H1 (cell line): ENCODE data around the gene KCNC1. TPM values are rescaled to one million over a fixed set of nuclear protein-coding genes. Genes with fewer than 3 reads are reported as not detected.

Source experiments
- CTCF ChIA-PET: fragments of 300-600 bp; sonication (Branson Sonifier 250); formaldehyde crosslinking; loops from one replicate; lab custom pipeline; 2021; ENCODE audit not compliant: partially characterized antibody; lab: Charles Lee
- POLR2A ChIA-PET: fragments of 300-600 bp; sonication (Branson Sonifier 250); formaldehyde crosslinking; loops from one replicate; lab custom pipeline; 2021; ENCODE audit warnings: inconsistent platforms; ENCODE audit not compliant: partially characterized antibody; lab: Charles Lee
- DNase-seq, 2 experiments: peaks; one replicate each; pipeline versions ENCODE4 v3.0.0 to v3.0.0-alpha.2; 2010 to 2022; ENCODE audit warnings: low spot score in 2 of 2, low read depth in 1 of 2, mixed read lengths in 1 of 2
- FAIRE-seq: peaks from 2 replicates; lab custom pipeline; 2011; peaks lifted over from hg19 to GRCh38; lab: Jason Lieb, UNC
- H2AFZ ChIP-seq: 2 replicates; pipeline ENCODE4 v1.8.1; 2012; ENCODE audit warnings: low read length, inconsistent platforms
- H2AK5ac ChIP-seq: 2 replicates; pipeline ENCODE4 v1.6.1; 2013; ENCODE audit warnings: low read depth, low read length
- H2BK120ac ChIP-seq: replicated peaks from 2 replicates; pipeline ENCODE3; 2013; ENCODE audit warnings: low read depth, low read length, inconsistent platforms
- H2BK12ac ChIP-seq: 2 replicates; pipeline ENCODE4 v1.6.1; 2013; ENCODE audit warnings: low read depth, low read length
- H2BK15ac ChIP-seq: 2 replicates; pipeline ENCODE4 v1.6.1; 2013; ENCODE audit warnings: low read length
- H2BK20ac ChIP-seq: 2 replicates; pipeline ENCODE4 v1.6.1; 2013; ENCODE audit warnings: low read length
- H2BK5ac ChIP-seq: 2 replicates; pipeline ENCODE4 v1.6.1; 2013; ENCODE audit warnings: low read depth, low read length
- H3K14ac ChIP-seq: 2 replicates; pipeline ENCODE4 v1.6.1; 2013; ENCODE audit warnings: inconsistent platforms; ENCODE audit not compliant: insufficient read length
- H3K18ac ChIP-seq: 2 replicates; pipeline ENCODE4 v1.6.1; 2013; ENCODE audit warnings: low read length; ENCODE audit errors: extremely low read depth
- H3K23ac ChIP-seq: 2 replicates; pipeline ENCODE4 v1.6.1; 2013; ENCODE audit warnings: inconsistent platforms; ENCODE audit not compliant: insufficient read length
- H3K23me2 ChIP-seq: 2 replicates; pipeline ENCODE4 v1.6.1; 2013; ENCODE audit warnings: low read depth, low read length
- H3K27ac ChIP-seq: 2 replicates; pipeline ENCODE4 v1.6.1; 2011; ENCODE audit warnings: low read depth, low read length, inconsistent platforms
- H3K27me3 ChIP-seq, 4 experiments: replicated peaks in 1 of 4; 1 replicate in 1 of 4; 2 replicates in 3 of 4; pipeline versions ENCODE4 v1.6.1 to v1.8.1; 2011 to 2013; ENCODE audit warnings: low read length in 3 of 4, mild to moderate bottlenecking in 3 of 4, inconsistent platforms in 2 of 4, mixed read lengths in 2 of 4, moderate library complexity in 1 of 4; ENCODE audit not compliant: control insufficient read depth in 3 of 4, insufficient read depth in 3 of 4; ENCODE audit errors: extremely low read depth in 1 of 4
- H3K36me3 ChIP-seq, 4 experiments: 2 replicates each; pipeline versions ENCODE4 v1.6.1 to v1.8.1; 2011 to 2013; ENCODE audit warnings: mild to moderate bottlenecking in 4 of 4, low read length in 3 of 4, moderate library complexity in 2 of 4, control low read depth in 1 of 4, inconsistent platforms in 1 of 4; ENCODE audit not compliant: insufficient read depth in 4 of 4, control insufficient read depth in 2 of 4
- H3K4ac ChIP-seq: replicated peaks from 2 replicates; pipeline ENCODE3; 2013; ENCODE audit warnings: low read length, low read depth, mixed read lengths, inconsistent platforms; ENCODE audit not compliant: insufficient read length
- H3K4me1 ChIP-seq, 4 experiments: replicated peaks in 1 of 4; 1 replicate in 1 of 4; 2 replicates in 3 of 4; pipeline versions ENCODE4 v1.6.1 to v1.8.1; 2011 to 2013; ENCODE audit warnings: low read length in 3 of 4, inconsistent platforms in 2 of 4, mixed read lengths in 1 of 4; ENCODE audit not compliant: insufficient read depth in 4 of 4, control insufficient read depth in 3 of 4
- H3K4me2 ChIP-seq, 2 experiments: 2 replicates each; pipeline versions ENCODE4 v1.6.1 to v1.8.1; 2011 to 2013; ENCODE audit warnings: low read depth in 2 of 2, low read length in 2 of 2, control low read depth in 1 of 2, inconsistent platforms in 1 of 2, mild to moderate bottlenecking in 1 of 2; ENCODE audit not compliant: insufficient read depth in 1 of 2
- H3K4me3 ChIP-seq, 4 experiments: fragments of 200-600, 300-600 bp in 1 of 4; sonication (generic), shearing (Covaris generic), sonication (Bioruptor Twin) in 1 of 4; 2 replicates each; pipeline versions ENCODE4 v1.5.1 to v1.8.1; 2011 to 2016; ENCODE audit warnings: low read length in 4 of 4, low read depth in 3 of 4, control low read depth in 2 of 4, inconsistent platforms in 2 of 4, mild to moderate bottlenecking in 2 of 4, mixed read lengths in 1 of 4, moderate library complexity in 1 of 4; ENCODE audit not compliant: insufficient read depth in 2 of 4; ENCODE audit errors: extremely low read depth in 1 of 4
- H3K56ac ChIP-seq: replicated peaks from 2 replicates; pipeline ENCODE3; 2013; ENCODE audit warnings: low read depth, mild to moderate bottlenecking, mixed read lengths, low read length, inconsistent platforms; ENCODE audit not compliant: insufficient read length
- H3K79me1 ChIP-seq: 2 replicates; pipeline ENCODE4 v1.6.1; 2013; ENCODE audit warnings: low read depth, low read length, control low read depth
- H3K79me2 ChIP-seq, 2 experiments: 2 replicates each; pipeline versions ENCODE4 v1.6.1 to v1.8.1; 2012 to 2013; ENCODE audit warnings: low read length in 2 of 2, mild to moderate bottlenecking in 2 of 2, inconsistent platforms in 1 of 2; ENCODE audit not compliant: insufficient read depth in 2 of 2, control insufficient read depth in 1 of 2
- H3K9ac ChIP-seq, 4 experiments: replicated peaks in 1 of 4; 1 replicate in 1 of 4; 2 replicates in 3 of 4; pipeline versions ENCODE4 v1.6.1 to v1.8.1; 2011 to 2013; ENCODE audit warnings: low read depth in 3 of 4, low read length in 3 of 4, control low read depth in 2 of 4, mild to moderate bottlenecking in 2 of 4, moderate library complexity in 2 of 4, inconsistent platforms in 1 of 4; ENCODE audit errors: extremely low read depth in 1 of 4
- H3K9me3 ChIP-seq, 2 experiments: 2 replicates each; pipeline versions ENCODE4 v1.6.1 to v1.8.1; 2012 to 2013; ENCODE audit warnings: mild to moderate bottlenecking in 2 of 2, moderate library complexity in 2 of 2, control low read depth in 1 of 2, inconsistent platforms in 1 of 2, low read depth in 1 of 2, low read length in 1 of 2, mixed read lengths in 1 of 2; ENCODE audit not compliant: insufficient read depth in 2 of 2
- H4K20me1 ChIP-seq, 2 experiments: replicated peaks in 1 of 2; 2 replicates each; pipeline versions ENCODE3 to v1.8.1; 2011 to 2013; ENCODE audit warnings: inconsistent platforms in 2 of 2, low read length in 2 of 2, mild to moderate bottlenecking in 1 of 2; ENCODE audit not compliant: insufficient read depth in 2 of 2, control insufficient read depth in 1 of 2
- H4K5ac ChIP-seq: 2 replicates; pipeline ENCODE4 v1.6.1; 2013; ENCODE audit warnings: low read length, low read depth, mixed read lengths, inconsistent platforms; ENCODE audit not compliant: insufficient read length
- H4K8ac ChIP-seq: 2 replicates; pipeline ENCODE4 v1.8.0; 2013; ENCODE audit warnings: mild to moderate bottlenecking, moderate library complexity, low read length, inconsistent platforms; ENCODE audit not compliant: insufficient read depth; ENCODE audit errors: extremely low read depth
- H4K91ac ChIP-seq: replicated peaks from 2 replicates; pipeline ENCODE3; 2013; ENCODE audit warnings: low read length, mixed read lengths, inconsistent platforms; ENCODE audit not compliant: insufficient read length
- ATF3 ChIP-seq: IDR thresholded peaks from 2 replicates; pipeline ENCODE4 v1.6.1; 2011; ENCODE audit warnings: low read depth, mild to moderate bottlenecking, low read length; ENCODE audit not compliant: insufficient read depth
- CEBPB ChIP-seq: IDR thresholded peaks from 2 replicates; pipeline ENCODE4 v1.6.1; 2012; ENCODE audit warnings: low read depth, low read length
- CREB1 ChIP-seq: IDR thresholded peaks from 2 replicates; pipeline ENCODE4 v1.6.1; 2012; ENCODE audit warnings: inconsistent platforms
- CTCF ChIP-seq, 3 experiments: IDR thresholded peaks; 1 replicate in 2 of 3; 2 replicates in 1 of 3; pipeline versions ENCODE4 v1.5.1 to v1.6.1; 2011; ENCODE audit warnings: low read length in 3 of 3, mild to moderate bottlenecking in 3 of 3, inconsistent platforms in 2 of 3, low read depth in 1 of 3, moderate library complexity in 1 of 3; ENCODE audit not compliant: insufficient read depth in 1 of 3; ENCODE audit errors: control extremely low read depth in 1 of 3
- SP4 ChIP-seq: IDR thresholded peaks from 2 replicates; pipeline ENCODE4 v1.6.1; 2012; ENCODE audit warnings: low read length, inconsistent platforms
- WGBS, 2 experiments: shearing (Covaris generic) in 1 of 2; methylation state at CpG; one replicate each; pipeline versions ENCODE4 v1.1.6 to v1.1.7; 2013 to 2015; ENCODE audit warnings: low lambda C conversion rate in 2 of 2, mixed read lengths in 2 of 2, inconsistent platforms in 1 of 2, low coverage in 1 of 2, missing lambda C conversion rate in 1 of 2; ENCODE audit not compliant: insufficient replicate concordance in 2 of 2, insufficient coverage in 1 of 2, insufficient read length in 1 of 2; ENCODE audit errors: extremely low coverage in 1 of 2, missing lambda C conversion rate in 1 of 2; 5-methylcytosine and 5-hydroxymethylcytosine counted together
- polyA plus RNA-seq, 7 experiments: library from polyadenylated mRNA; depleted of rRNA in 3 of 7; stranded (reverse) in 5 of 7; unstranded in 2 of 7; fragments of >200 nt in 5 of 7; fragments of 200-250 nt in 2 of 7; gene quantifications; 1 replicate in 5 of 7; 2 replicates in 1 of 7; 4 replicates in 1 of 7; pipeline versions ENCODE4 v1.2.1 to v1.2.3, GENCODE V29; 2011 to 2013; ENCODE audit warnings: missing spikeins in 2 of 7, mixed read lengths in 2 of 7
- total RNA-seq: library from RNA; stranded (reverse); fragmentation: NEBNext Ultra II Directional; extraction: Animal tissue kit (Norgen Biotek cat#: 25700); gene quantifications from 2 replicates; pipeline ENCODE4 v1.2.1, GENCODE V29; 2021

The KCNC1 gene
- total and polyA plus RNA-seq, 2 of the 8 experiments (the other 6 are each of a cell fraction or from before 2014, with no cell fraction given), result 0.11 to 0.26 TPM

DNA sequence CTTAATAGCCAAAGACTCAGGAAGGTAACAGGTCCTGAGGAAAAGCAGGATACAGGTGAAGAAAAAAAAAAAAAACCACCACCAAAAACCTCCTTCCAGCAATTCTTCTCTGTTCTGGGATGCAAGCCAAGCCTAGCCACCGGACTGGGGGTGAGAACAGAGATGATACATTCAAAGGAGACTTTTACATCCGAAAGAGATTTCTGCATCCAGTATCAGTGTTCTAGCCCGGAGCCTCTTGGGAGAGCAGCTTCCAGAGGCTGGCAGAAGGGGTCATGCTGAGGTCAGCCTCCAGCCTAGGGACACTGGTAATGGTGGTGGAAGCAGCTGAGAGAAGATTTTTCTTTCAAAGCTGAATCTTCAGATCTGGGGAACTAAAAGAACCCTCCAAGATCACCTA, 76.2 kb downstream of the KCNC1 start:
- Histone ChIP-seq H4K91ac (no peak overlapping the region), H3K56ac (no peak overlapping the region), H3K9me3 (no peaks in the 10 kb centered on the region), H2BK5ac (no peak overlapping the region), H4K5ac (no peak overlapping the region), H3K36me3 (no peaks in the 10 kb centered on the region), H3K23ac (no peak overlapping the region), H3K4me2 (no peak overlapping the region), H3K18ac (no peak overlapping the region), H3K4me1 (no peaks in the 10 kb centered on the region), H3K79me2 (no peaks in the 10 kb centered on the region), H2AK5ac (no peak overlapping the region), H2BK15ac (no peak overlapping the region), H3K23me2 (no peaks in the 10 kb centered on the region), H3K14ac (no peak overlapping the region), H3K9ac (no peak overlapping the region), H3K4ac (no peak overlapping the region), H3K27me3 (no peaks in the 10 kb centered on the region; a peak in 1 of 7 replicates), H2AFZ (no peak overlapping the region), H2BK12ac (no peak overlapping the region), H2BK20ac (no peak overlapping the region), H4K8ac (no peak overlapping the region), H2BK120ac (no peak overlapping the region), H3K4me3 (no peak overlapping the region), H4K20me1 (no peaks in the 10 kb centered on the region), H3K27ac (no peak overlapping the region), H3K79me1 (no peaks in the 10 kb centered on the region)
- 64% methylated on average over 3 of the region's 3 CpGs; no CpG with 5 or more reads in 1 of the 2 experiments for WGBS, 2 experiments
- no peak for DNase-seq
- no peak for TF ChIP-seq ATF3
- TF ChIP-seq SP4, result no peak
- TF ChIP-seq CTCF (IDR thresholded peaks at IDR 0.05; ENCODE audit: control extremely low read depth in 1 of 3, insufficient read depth in 1 of 3, low read depth in 1 of 3, low read length in 3 of 3), result no peak
- no peak for TF ChIP-seq CEBPB
- TF ChIP-seq CREB1, result no peak
- CTCF ChIA-PET, result interaction anchor here (0.9 to 10.9 kb wide), 11 partner anchors 9 to 162 kb away, joined by 3 to 79 read pairs (median 6); no protein-coding TSS in a partner anchor
- POLR2A ChIA-PET, result no interaction called here
- FAIRE-seq, result no peak
